ENCODE measurements around the gene CHST15.

CHST15 gene

DNA sequence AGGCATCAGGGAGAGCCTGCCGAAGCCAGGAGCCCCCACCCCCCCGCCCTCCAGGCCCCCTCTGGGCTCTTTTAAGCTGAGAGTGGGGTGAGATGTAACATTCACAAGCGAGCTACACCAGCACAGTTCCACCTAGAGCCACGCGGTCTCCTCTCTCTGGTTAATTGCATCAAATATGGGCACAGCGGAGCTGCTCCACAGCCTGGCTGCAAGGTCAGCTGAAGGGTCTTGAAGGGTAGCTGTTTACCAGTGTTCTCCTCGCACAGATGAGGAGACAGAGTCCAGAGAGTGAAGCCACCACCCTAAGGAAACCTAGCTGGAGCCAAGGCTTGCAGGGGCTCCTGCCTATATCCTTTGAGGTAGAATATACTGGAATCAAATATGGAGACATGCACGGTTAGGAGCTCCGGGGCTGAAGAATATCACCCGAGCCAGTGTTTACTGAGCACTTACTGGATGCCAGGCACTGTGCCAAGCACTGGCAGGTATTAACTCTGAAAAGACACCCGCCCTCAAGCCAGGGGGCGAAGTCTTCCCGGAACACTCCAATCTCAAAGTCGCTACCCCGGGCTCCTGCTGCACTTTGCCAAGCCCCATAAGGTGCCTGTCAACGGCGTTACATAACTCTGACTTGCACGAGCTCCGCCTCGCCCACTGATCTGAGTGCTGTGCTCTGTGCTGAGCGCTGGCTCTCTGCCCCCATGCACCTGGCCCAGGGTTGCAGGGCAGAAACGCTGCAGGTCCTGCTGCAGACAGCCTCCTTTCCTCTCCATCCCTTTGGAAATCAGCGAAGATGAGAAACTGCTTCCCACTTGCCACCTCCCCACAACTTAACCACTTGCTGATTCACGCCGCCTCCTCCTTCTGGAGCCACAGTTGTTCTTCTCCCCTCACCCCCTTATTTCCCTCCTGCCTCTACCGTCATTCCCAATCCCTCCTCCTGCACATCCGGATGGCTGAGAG is 5.4 kb downstream of the CHST15 start:
- Mint-ChIP-seq H3K36me3 (peaks cover 2 to 8% of the 10 kb centered on the region in 2 donors), H3K27me3 (no peaks in the 10 kb centered on the region), H3K4me1 (peaks cover 55 to 91% of the 10 kb centered on the region in 2 donors), H3K27ac (no peak overlapping the region), H3K4me3 (no peak overlapping the region), H3K9me3 (no peaks in the 10 kb centered on the region)
- DNase-seq (no peak), ATAC-seq (replicated peaks) (no peak)

DNA sequence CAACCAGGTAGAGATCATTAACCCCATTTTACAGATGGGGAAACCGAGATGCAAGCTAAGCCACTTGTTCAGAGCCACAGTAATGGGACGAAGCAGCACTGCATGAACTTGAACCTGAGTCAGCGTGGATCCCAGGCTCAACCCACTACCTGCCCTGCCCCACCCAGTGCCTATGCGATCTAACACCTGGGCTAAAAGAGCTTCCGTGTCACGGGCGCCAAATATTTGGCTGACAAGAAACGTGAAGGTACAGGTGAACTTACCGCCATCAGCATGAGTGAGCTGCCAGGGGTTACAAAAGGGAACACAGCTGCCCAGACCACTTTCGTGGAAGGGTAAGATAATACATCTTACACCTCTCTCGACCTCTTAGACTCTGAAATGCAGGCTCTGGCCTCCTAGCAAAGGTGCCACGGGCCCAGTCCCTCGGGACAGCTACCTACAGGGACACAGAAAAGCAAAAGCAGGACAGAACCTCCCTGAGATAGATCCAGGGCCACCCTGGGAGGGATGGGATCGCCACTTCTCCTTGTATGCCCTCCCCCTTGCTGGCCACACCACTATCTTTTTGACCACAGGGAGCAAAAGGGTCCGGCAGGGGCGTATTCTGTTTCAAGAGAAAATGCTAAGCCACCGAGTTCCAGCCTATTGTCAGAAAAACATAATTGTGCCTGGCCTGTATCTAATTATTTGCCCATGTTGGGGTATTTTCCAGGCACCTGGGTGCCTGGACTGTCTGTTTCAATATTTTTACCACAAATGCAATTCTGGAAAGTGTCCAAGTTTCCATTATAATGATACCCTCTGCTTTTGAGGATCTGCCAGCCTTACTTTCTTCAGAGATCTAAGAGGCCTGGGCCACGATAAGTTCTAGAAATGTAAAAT is 6.4 kb downstream of the CHST15 start:
- Mint-ChIP-seq H3K4me1 (peaks cover 55 to 85% of the 10 kb centered on the region in 2 donors), H3K27me3 (no peaks in the 10 kb centered on the region), H3K9me3 (no peaks in the 10 kb centered on the region), H3K36me3 (peaks cover 2 to 13% of the 10 kb centered on the region in 2 donors), H3K4me3 (no peak overlapping the region), H3K27ac (no peak overlapping the region)
- DNase-seq (no peak), ATAC-seq (replicated peaks) (no peak)

DNA sequence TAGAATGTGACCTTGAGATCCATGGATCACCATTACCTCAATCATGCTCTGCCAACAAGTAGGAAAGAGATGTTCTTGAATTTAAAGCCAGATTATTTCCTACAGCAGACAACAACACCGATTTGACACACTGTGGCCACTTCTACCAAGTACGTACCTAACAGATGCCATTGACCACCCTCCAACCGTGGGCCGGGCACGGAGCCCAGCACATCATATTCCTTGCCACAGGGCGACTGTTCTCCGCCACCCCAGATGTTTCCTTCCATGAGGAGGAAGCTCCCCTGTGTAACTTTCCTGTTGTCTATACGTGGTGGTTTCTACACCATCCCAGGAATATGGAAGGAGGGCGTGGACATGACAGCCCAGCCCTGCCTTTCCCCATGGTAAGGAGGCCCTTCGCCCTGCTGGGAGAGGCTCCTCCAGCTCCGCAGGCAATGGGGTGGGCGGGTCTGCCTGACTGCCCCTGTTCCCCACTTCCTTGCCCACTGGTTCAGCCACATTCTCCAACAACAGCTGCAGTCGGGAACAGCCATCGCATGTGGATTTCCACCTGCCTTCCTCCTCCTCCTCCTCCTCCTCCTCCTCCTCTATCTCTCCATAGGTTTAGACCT is 7.2 kb downstream of the CHST15 start:
- H3K27me3 Mint-ChIP-seq: no peaks in the 10 kb centered on the region
- peaks cover 54 to 83% of the 10 kb centered on the region in 2 donors for H3K4me1 Mint-ChIP-seq
- no peaks in the 10 kb centered on the region for H3K9me3 Mint-ChIP-seq
- H3K36me3 Mint-ChIP-seq: peaks cover 2 to 13% of the 10 kb centered on the region in 2 donors
- DNase-seq (no peak), ATAC-seq (replicated peaks) (no peak)
- no peak overlapping the region for H3K4me3 Mint-ChIP-seq
- H3K27ac Mint-ChIP-seq: peak overlapping the region; percentile 7

DNA sequence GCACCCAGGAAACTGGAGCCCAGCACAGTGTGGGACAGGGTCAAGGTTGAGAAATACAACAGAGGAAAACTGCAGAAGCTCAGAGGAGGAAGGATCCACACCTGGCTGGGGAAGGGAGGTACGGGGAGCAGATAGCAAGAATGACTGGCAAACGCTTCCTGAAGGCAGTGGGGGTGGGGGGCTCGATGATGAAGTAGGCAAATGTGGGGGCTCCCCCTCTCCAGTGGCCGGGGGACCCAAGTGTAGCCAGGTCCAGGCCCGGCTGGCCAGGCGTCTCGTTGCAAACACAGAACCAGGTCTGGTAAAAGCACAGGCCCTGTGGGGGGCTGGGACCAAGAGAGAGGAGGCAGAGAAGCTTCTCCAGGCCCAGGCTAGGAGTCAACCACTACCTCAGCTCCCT is 7.7 kb downstream of the CHST15 start:
- Mint-ChIP-seq H3K27ac (peak overlapping the region; percentile 51), H3K4me1 (peaks cover 57 to 83% of the 10 kb centered on the region in 2 donors), H3K4me3 (no peak overlapping the region), H3K27me3 (no peaks in the 10 kb centered on the region), H3K36me3 (peaks cover 2 to 13% of the 10 kb centered on the region in 2 donors), H3K9me3 (no peaks in the 10 kb centered on the region)
- no peak for DNase-seq
- ATAC-seq (replicated peaks): no peak

DNA sequence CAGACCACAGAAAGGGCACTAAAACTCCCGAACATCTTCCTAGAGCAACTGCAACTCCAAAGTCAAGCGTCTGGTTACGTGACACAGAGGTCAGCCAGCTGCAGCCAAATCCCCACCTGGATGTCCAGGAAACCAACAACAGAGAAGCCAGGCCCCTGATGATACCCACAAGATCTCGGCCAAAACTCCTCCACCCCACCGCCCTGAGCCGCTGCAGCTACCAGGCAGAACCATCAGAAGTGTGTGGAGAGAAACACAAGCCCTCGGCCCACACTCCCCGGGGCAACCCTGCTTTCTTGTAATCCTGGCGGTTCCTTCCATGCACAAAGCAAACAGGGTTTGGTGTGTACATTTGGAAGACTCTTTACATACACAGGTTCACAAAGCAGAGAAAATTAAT is 8.7 kb downstream of the CHST15 start:
- DNase-seq (no peak), ATAC-seq (replicated peaks) (peak in 1 of 2 donors; percentile 30)
- H3K27ac Mint-ChIP-seq: no peak overlapping the region
- peaks cover 2 to 13% of the 10 kb centered on the region in 2 donors for H3K36me3 Mint-ChIP-seq
- peaks cover 57 to 83% of the 10 kb centered on the region in 2 donors for H3K4me1 Mint-ChIP-seq
- no peaks in the 10 kb centered on the region for H3K27me3 Mint-ChIP-seq
- H3K9me3 Mint-ChIP-seq: no peaks in the 10 kb centered on the region
- no peak overlapping the region for H3K4me3 Mint-ChIP-seq

DNA sequence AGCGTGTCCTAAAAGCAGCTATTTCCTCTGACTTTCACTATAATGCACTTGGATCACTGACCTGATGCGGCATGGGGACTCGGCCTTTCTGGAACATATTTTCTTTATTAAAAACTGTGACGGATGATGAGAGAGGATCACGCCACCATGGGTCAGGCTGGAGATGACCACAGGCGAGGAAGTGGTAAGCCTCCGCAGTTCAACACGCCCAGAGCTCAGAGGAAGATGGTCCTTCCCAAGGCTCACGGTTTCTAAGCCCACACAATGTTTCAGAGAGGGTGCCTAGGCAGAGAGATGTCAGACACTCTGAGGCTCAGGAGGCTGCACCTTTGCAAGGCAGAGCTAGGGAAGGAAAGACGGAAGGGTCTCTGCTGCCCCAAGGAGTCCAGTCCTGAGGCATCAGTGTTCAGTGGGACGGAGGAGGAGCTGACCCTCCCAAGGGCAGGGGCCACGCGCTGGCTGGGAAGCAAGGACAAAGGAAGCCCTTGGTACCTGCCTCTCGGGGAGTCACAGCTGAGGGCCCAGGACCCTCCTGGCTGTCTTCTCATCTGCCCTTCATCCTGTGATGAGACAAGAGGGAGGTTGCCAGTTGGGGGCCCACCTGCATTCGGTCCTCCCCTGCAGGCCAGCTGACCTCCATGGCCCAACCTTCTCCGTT is 9.5 kb downstream of the CHST15 start:
- DNase-seq (no peak), ATAC-seq (replicated peaks) (no peak)
- H3K27ac Mint-ChIP-seq: peak overlapping the region; percentile 75
- no peaks in the 10 kb centered on the region for H3K9me3 Mint-ChIP-seq
- peaks cover 2 to 13% of the 10 kb centered on the region in 2 donors for H3K36me3 Mint-ChIP-seq
- no peak overlapping the region for H3K4me3 Mint-ChIP-seq
- peaks cover 56 to 80% of the 10 kb centered on the region in 2 donors for H3K4me1 Mint-ChIP-seq
- no peaks in the 10 kb centered on the region for H3K27me3 Mint-ChIP-seq

DNA sequence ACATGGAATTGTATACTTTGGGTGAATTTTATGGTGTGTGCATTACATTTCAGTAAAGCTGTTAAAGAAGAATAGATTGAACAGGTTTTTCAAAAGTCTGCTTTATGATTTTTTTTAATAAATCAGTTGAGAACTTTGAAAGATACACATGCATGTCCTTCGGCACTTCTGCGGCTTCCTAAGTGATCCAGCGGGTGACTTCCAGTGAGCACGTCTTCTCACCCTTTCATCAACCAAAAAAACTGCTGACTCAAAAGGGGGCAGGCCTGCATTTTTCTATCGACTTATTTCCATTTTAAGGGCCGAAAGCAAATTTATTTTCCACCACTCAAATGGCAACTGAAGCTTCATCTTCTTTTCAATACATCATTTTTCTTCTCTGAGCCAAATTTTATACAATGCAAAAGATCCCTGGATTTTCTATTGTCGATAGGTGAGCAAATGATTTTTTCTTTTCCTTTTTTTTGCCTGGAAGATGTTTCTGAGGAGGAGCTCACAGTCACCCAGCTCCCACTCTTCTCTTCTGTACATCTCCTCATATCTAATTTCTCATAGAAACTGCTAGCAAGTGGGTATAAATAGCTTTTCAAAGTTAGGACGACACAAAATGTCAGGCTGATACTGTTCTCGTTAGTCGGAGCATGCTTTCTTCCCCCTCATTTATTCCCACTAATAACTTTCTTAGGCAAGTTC is 10.2 kb downstream of the CHST15 start:
- Mint-ChIP-seq H3K27me3 (no peaks in the 10 kb centered on the region), H3K4me1 (peaks cover 51 to 76% of the 10 kb centered on the region in 2 donors), H3K27ac (no peak overlapping the region), H3K4me3 (no peak overlapping the region), H3K9me3 (no peaks in the 10 kb centered on the region), H3K36me3 (peaks cover 2 to 13% of the 10 kb centered on the region in 2 donors)
- DNase-seq (no peak), ATAC-seq (replicated peaks) (no peak)

DNA sequence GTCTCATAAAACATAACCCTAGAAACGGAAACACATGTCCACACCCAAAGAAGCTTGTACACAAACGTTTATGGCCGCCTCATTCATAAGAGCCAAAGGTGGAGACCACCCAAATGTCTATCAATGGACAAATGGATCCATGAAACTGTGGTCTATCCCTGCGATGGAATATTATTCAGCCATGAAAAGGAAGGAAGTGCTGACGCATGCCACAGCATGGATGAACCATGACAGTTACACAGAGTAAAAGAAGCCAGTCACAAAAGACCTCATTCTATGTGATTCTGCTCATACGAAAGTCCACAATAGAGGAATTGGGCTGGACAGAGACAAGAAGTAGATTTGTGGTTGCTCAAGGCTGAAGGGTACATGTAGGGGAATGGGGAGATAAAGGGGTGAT is 10.8 kb downstream of the CHST15 start:
- no peak for DNase-seq
- peaks cover 2 to 13% of the 10 kb centered on the region in 2 donors for H3K36me3 Mint-ChIP-seq
- H3K4me3 Mint-ChIP-seq: no peak overlapping the region
- no peak for ATAC-seq (replicated peaks)
- H3K9me3 Mint-ChIP-seq: no peaks in the 10 kb centered on the region
- peaks cover 52 to 76% of the 10 kb centered on the region in 2 donors for H3K4me1 Mint-ChIP-seq
- no peak overlapping the region for H3K27ac Mint-ChIP-seq
- H3K27me3 Mint-ChIP-seq: no peaks in the 10 kb centered on the region

DNA sequence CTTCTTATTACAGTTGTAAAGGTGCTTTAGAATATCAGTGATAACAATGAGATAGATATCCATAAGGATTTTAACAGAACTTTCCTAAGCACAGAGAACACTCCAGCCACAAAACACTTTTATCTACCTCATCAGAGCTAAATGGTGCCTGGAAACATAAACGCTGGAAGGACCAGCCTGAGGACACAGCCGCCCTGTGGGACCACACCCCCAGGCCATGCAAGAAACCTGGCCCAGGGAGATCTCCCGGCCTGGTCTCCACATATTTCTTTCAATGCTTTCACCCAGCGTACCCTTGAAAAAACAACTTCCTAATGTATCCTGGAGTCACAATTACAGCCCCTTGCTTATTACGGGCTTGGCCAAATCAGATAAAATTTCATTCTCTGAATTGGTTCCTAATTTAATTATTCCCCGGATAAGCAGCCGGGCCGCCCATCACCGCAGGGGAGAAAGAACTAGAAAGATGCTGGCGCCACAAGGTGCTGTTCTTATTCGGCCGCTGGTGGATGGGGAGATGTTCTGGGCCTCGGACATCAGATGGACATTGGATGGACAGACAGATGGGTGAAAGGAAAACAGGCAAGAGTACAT is 11.8 kb downstream of the CHST15 start:
- ATAC-seq (replicated peaks): no peak
- H3K4me3 Mint-ChIP-seq: no peak overlapping the region
- H3K36me3 Mint-ChIP-seq: peaks cover 2 to 13% of the 10 kb centered on the region in 2 donors
- DNase-seq: no peak
- H3K27ac Mint-ChIP-seq: no peak overlapping the region
- H3K9me3 Mint-ChIP-seq: no peaks in the 10 kb centered on the region
- no peaks in the 10 kb centered on the region for H3K27me3 Mint-ChIP-seq
- H3K4me1 Mint-ChIP-seq: peaks cover 53 to 77% of the 10 kb centered on the region in 2 donors

DNA sequence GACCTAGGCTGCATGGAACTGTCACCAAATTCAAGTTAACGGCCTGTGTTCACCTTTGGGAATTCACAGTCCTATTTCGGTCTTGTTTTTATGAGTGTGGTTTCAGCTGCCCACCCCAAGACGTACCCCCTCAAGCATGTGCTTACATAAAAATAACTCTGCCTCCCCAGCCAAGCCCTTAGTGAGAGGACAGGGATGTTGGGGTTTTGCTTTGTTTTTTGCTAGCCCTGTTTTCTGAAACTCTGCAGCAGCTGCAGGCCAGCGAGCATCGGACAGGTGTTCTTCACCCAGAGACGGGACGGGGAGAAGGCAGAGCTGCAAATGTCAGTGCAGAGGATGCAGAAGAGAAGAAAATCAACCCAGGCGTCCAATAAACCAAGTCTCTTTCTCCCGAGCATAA is 13.5 kb downstream of the CHST15 start:
- Mint-ChIP-seq H3K27ac (peak overlapping the region; percentile 65), H3K9me3 (no peaks in the 10 kb centered on the region), H3K4me3 (peak overlapping the region; percentile 33 to 40), H3K36me3 (peaks cover 2 to 13% of the 10 kb centered on the region in 2 donors), H3K27me3 (no peaks in the 10 kb centered on the region), H3K4me1 (peaks cover 52 to 76% of the 10 kb centered on the region in 2 donors)
- ATAC-seq (replicated peaks) (peak; percentile 54 to 77), DNase-seq (no peak)

DNA sequence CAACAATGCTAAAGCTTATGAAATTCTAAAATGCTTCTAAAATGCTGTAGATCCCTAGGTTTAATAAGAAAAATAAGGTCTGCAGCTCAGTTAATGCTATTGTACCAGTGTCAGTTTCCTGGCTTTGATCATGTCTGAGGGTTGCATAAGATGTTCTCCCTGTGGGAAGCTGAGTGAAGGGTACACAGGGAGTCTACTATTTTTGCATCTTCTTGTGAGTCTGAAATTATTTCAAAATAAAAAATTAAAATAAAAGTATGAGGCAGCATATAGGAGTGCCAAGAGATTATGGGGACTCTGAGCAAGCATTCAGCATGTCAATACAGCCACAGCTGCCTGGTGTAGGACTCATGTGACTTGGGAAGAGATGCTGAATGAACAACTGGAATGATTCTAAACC is 14.7 kb downstream of the CHST15 start:
- ATAC-seq (replicated peaks) (no peak), DNase-seq (no peak)
- H3K4me3 Mint-ChIP-seq: no peak overlapping the region
- H3K27me3 Mint-ChIP-seq: no peaks in the 10 kb centered on the region
- peaks cover 4 to 11% of the 10 kb centered on the region in 2 donors for H3K36me3 Mint-ChIP-seq
- H3K27ac Mint-ChIP-seq: no peak overlapping the region
- no peaks in the 10 kb centered on the region for H3K9me3 Mint-ChIP-seq
- H3K4me1 Mint-ChIP-seq: peaks cover 56 to 76% of the 10 kb centered on the region in 2 donors

DNA sequence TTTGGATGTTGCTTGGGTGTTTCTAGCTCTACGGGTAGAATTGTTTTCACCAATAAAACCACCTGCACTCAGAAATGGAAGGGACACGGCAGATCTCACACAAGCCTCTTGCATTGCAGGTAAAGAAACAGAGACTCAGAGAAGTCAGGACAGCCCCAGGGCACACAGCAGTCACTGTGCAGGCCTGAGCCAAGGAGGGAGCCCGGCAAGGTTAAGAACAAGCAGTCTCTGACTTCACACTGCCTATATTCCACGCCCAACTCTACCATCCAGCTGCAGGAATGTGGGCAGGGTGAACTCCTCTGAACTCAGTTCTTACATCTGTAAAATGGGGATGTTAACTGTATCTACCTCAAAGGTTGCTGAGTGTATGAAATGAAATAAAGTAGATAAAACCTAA is 15.4 kb downstream of the CHST15 start:
- H3K4me1 Mint-ChIP-seq: peaks cover 60 to 80% of the 10 kb centered on the region in 2 donors
- no peaks in the 10 kb centered on the region for H3K9me3 Mint-ChIP-seq
- H3K4me3 Mint-ChIP-seq: no peak overlapping the region
- no peak for ATAC-seq (replicated peaks)
- H3K36me3 Mint-ChIP-seq: peaks cover 2 to 5% of the 10 kb centered on the region in 2 donors
- H3K27me3 Mint-ChIP-seq: no peaks in the 10 kb centered on the region
- no peak overlapping the region for H3K27ac Mint-ChIP-seq
- DNase-seq: no peak
